Smooth muscle cell (in vitro differentiated cells): ENCODE results near the gene NKAPL. TPM values are rescaled to one million over a fixed set of nuclear protein-coding genes. Genes with fewer than 3 reads are reported as not detected.
"Not testable (repeated sequence)": the region's sequence is repeated elsewhere in the genome, so short reads cannot be mapped to it uniquely, and the experiment has no call there.

ENCODE experiments used
- DNase-seq: peaks from one replicate; lab custom pipeline; 2025; ENCODE audit not compliant: unreplicated experiment; lab: John Stamatoyannopoulos, UW
- H2AFZ ChIP-seq: fragments of 200-600 bp; sonication (generic); 2 replicates; pipeline ENCODE4 v1.6.0; 2016; ENCODE audit warnings: antibody characterized with exemption, low read depth, mild to moderate bottlenecking
- H3F3A ChIP-seq: fragments of 200-600 bp; sonication (generic); 2 replicates; pipeline ENCODE4 v1.6.0; 2017; ENCODE audit warnings: antibody characterized with exemption, low read depth
- H3K27ac ChIP-seq: fragments of 200-600 bp; sonication (generic); 2 replicates; pipeline ENCODE4 v1.5.1; 2016; ENCODE audit warnings: low read depth, mild to moderate bottlenecking
- H3K27me3 ChIP-seq: fragments of 200-600 bp; sonication (generic); 2 replicates; pipeline ENCODE4 v1.6.1; 2016; ENCODE audit warnings: low read depth, mild to moderate bottlenecking
- H3K36me3 ChIP-seq: fragments of 200-600 bp; sonication (generic); 2 replicates; pipeline ENCODE4 v1.5.1; 2016; ENCODE audit warnings: low read depth
- H3K4me1 ChIP-seq: fragments of 200-600 bp; sonication (generic); 2 replicates; pipeline ENCODE4 v1.5.1; 2016; ENCODE audit warnings: low read depth
- H3K4me2 ChIP-seq: fragments of 200-600 bp; sonication (generic); 2 replicates; pipeline ENCODE4 v1.6.0; 2016; ENCODE audit warnings: mild to moderate bottlenecking
- H3K4me3 ChIP-seq: fragments of 200-600 bp; sonication (generic); 2 replicates; pipeline ENCODE4 v1.5.1; 2016; ENCODE audit warnings: mild to moderate bottlenecking
- H3K79me2 ChIP-seq: fragments of 200-600 bp; sonication (generic); 2 replicates; pipeline ENCODE4 v1.6.0; 2016; ENCODE audit warnings: low read depth, mild to moderate bottlenecking
- H3K9ac ChIP-seq: fragments of 200-600 bp; sonication (generic); 2 replicates; pipeline ENCODE4 v1.6.0; 2016; ENCODE audit warnings: low read depth
- H3K9me3 ChIP-seq: fragments of 200-600 bp; sonication (generic); replicated peaks from 2 replicates; pipeline ENCODE4 v1.5.1; 2016; ENCODE audit warnings: low read depth
- H4K20me1 ChIP-seq: fragments of 200-600 bp; sonication (generic); 2 replicates; pipeline ENCODE4 v1.6.0; 2016; ENCODE audit warnings: low read depth
- WGBS: methylation state at CpG from one replicate; pipeline ENCODE4 v1.1.7; 2016; ENCODE audit warnings: low lambda C conversion rate; 5-methylcytosine and 5-hydroxymethylcytosine counted together
- polyA plus RNA-seq: library from polyadenylated mRNA; unstranded; fragments of >200 nt; fragmentation: Nextera tagmentation; extraction: Ambion mirVana; gene quantifications from 2 replicates; pipeline ENCODE4 v1.2.1, GENCODE V29; 2016
- total RNA-seq: library from RNA; depleted of rRNA; stranded (reverse); fragments of >200 nt; gene quantifications from 2 replicates; pipeline ENCODE4 v1.2.3, GENCODE V29; 2014
- TF ChIP-seq, protein P1 (sequence below): fragments of 200-600 bp; sonication (generic); IDR thresholded peaks from 2 replicates; pipeline ENCODE4 v1.5.1; 2017; ENCODE audit warnings: borderline replicate concordance, mild to moderate bottlenecking, antibody characterized with exemption; ENCODE audit not compliant: insufficient read depth, poor library complexity, severe bottlenecking

The NKAPL gene
- total and polyA plus RNA-seq, 2 experiments from 2014 or later = 0.18 TPM; not detected in 1

GRCh38 chr6:28303570-28303969 is 44.5 kb downstream of the NKAPL start:
- Histone ChIP-seq H3K9me3 (no peaks in the 10 kb centered on the region), H4K20me1 (no peaks in the 10 kb centered on the region), H3K4me3 (no peak overlapping the region), H3K27me3 (no peaks in the 10 kb centered on the region), H3K36me3 (no peaks in the 10 kb centered on the region), H2AFZ (no peak overlapping the region), H3K9ac (no peak overlapping the region), H3F3A (no peaks in the 10 kb centered on the region), H3K4me2 (no peak overlapping the region), H3K79me2 (no peaks in the 10 kb centered on the region), H3K27ac (no peak overlapping the region), H3K4me1 (no peaks in the 10 kb centered on the region)
- 96% methylated on average over 3 of the region's 3 CpGs for WGBS
- TF ChIP-seq, protein P1, sequence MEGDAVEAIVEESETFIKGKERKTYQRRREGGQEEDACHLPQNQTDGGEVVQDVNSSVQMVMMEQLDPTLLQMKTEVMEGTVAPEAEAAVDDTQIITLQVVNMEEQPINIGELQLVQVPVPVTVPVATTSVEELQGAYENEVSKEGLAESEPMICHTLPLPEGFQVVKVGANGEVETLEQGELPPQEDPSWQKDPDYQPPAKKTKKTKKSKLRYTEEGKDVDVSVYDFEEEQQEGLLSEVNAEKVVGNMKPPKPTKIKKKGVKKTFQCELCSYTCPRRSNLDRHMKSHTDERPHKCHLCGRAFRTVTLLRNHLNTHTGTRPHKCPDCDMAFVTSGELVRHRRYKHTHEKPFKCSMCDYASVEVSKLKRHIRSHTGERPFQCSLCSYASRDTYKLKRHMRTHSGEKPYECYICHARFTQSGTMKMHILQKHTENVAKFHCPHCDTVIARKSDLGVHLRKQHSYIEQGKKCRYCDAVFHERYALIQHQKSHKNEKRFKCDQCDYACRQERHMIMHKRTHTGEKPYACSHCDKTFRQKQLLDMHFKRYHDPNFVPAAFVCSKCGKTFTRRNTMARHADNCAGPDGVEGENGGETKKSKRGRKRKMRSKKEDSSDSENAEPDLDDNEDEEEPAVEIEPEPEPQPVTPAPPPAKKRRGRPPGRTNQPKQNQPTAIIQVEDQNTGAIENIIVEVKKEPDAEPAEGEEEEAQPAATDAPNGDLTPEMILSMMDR = no peak
- DNase-seq = no peak

GRCh38 chr6:28306363-28306762 is 47.3 kb downstream of the NKAPL start:
- H3K4me2 ChIP-seq, H3F3A ChIP-seq, H3K4me3 ChIP-seq, H3K9me3 ChIP-seq, H4K20me1 ChIP-seq, H3K27ac ChIP-seq, H3K4me1 ChIP-seq, H3K27me3 ChIP-seq, DNase-seq, H3K79me2 ChIP-seq, H3K9ac ChIP-seq, H2AFZ ChIP-seq, H3K36me3 ChIP-seq: not testable (repeated sequence)

Other genes with a start within 250 kb of the NKAPL start
- gene ZNF165, start 178.7 kb upstream of the NKAPL start, total RNA-seq = 0.49 and 0.72 TPM in 2 replicates
- gene ZNF165, start 178.7 kb upstream of the NKAPL start, polyA plus RNA-seq = 0.29 and 0.46 TPM in 2 replicates
- 0.81 and 1.1 TPM in 2 replicates for gene ZSCAN16, start 134.7 kb upstream of the NKAPL start, total RNA-seq
- 0.86 and 3.5 TPM in 2 replicates for gene ZSCAN16, start 134.7 kb upstream of the NKAPL start, polyA plus RNA-seq
- 19.9 and 23.0 TPM in 2 replicates for gene ZKSCAN8, start 117.4 kb upstream of the NKAPL start, total RNA-seq
- 4.1 and 5.5 TPM in 2 replicates for gene ZKSCAN8, start 117.4 kb upstream of the NKAPL start, polyA plus RNA-seq
- gene ZSCAN9, start 34.0 kb upstream of the NKAPL start, total RNA-seq = 18.3 and 18.4 TPM in 2 replicates
- gene ZSCAN9, start 34.0 kb upstream of the NKAPL start, polyA plus RNA-seq = 7.3 and 12.4 TPM in 2 replicates
- 4.5 and 5.1 TPM in 2 replicates for gene ZKSCAN4, start 7.0 kb upstream of the NKAPL start, total RNA-seq
- gene ZKSCAN4, start 7.0 kb upstream of the NKAPL start, polyA plus RNA-seq = 5.2 TPM in 2 replicates
- gene ZSCAN26, start 7.8 kb downstream of the NKAPL start, total RNA-seq = 16.1 and 22.4 TPM in 2 replicates
- 7.0 and 10.7 TPM in 2 replicates for gene ZSCAN26, start 7.8 kb downstream of the NKAPL start, polyA plus RNA-seq
- 9.2 and 15.1 TPM in 2 replicates for gene PGBD1, start 22.3 kb downstream of the NKAPL start, total RNA-seq
- gene PGBD1, start 22.3 kb downstream of the NKAPL start, polyA plus RNA-seq = 8.1 and 9.7 TPM in 2 replicates
- gene ZSCAN31, start 76.9 kb downstream of the NKAPL start, total RNA-seq = 1.5 and 1.9 TPM in 2 replicates
- 1.1 and 6.2 TPM in 2 replicates for gene ZSCAN31, start 76.9 kb downstream of the NKAPL start, polyA plus RNA-seq
- 5.2 and 7.9 TPM in 2 replicates for gene ZKSCAN3, start 90.7 kb downstream of the NKAPL start, total RNA-seq
- gene ZKSCAN3, start 90.7 kb downstream of the NKAPL start, polyA plus RNA-seq = 1.7 and 3.6 TPM in 2 replicates
- 6.6 and 6.8 TPM in 2 replicates for gene ZSCAN12, start 140.4 kb downstream of the NKAPL start, total RNA-seq
- gene ZSCAN12, start 140.4 kb downstream of the NKAPL start, polyA plus RNA-seq = 1.3 and 3.2 TPM in 2 replicates
- gene ZSCAN23, start 184.2 kb downstream of the NKAPL start, total RNA-seq = 1.6 and 2.7 TPM in 2 replicates
- gene ZSCAN23, start 184.2 kb downstream of the NKAPL start, polyA plus RNA-seq = 0.60 and 0.94 TPM in 2 replicates